K562 (cell line): ENCODE results near the gene RPUSD2. TPM values are rescaled to one million over a fixed set of nuclear protein-coding genes. Genes with fewer than 3 reads are reported as not detected.

ENCODE experiments used
- ATAC-seq: fragments of 200-7000 bp; cut with Tn5 transposase; 3 replicates; pipeline ENCODE4 v1.9.1; 2020; ENCODE audit warnings: moderate library complexity
- BruUV-seq: library from RNA; stranded (reverse); fragments of 400-500 nt; replicated peaks from 2 replicates; lab custom pipeline; 2021; lab: Mats Ljungman, UMichigan
- CTCF ChIA-PET: fragments of 300-600 bp; formaldehyde crosslinking; extraction: SDS; loops from one replicate; lab custom pipeline; 2021; ENCODE audit warnings: low intra/inter-chr PET ratio; lab: Yijun Ruan, JAX
- POLR2A ChIA-PET: fragments of 300-600, 350-650 bp; sonication (Branson Sonifier 250); formaldehyde crosslinking; extraction: SDS; loops from one replicate; lab custom pipeline; 2021; ENCODE audit warnings: antibody characterized with exemption, inconsistent platforms; lab: Yijun Ruan, JAX
- DNase-seq, 4 experiments: peaks; one replicate each; pipeline versions ENCODE4 v3.0.0 to v3.0.0-alpha.2; 2011 to 2018; ENCODE audit warnings: low spot score in 3 of 4, mixed read lengths in 3 of 4; ENCODE audit errors: extremely low read depth in 1 of 4
- FAIRE-seq: peaks from 2 replicates; lab custom pipeline; 2011; peaks lifted over from hg19 to GRCh38; lab: Jason Lieb, UNC
- H2AFZ ChIP-seq: 2 replicates; pipeline ENCODE4 v1.6.0; 2011; ENCODE audit warnings: low read depth, low read length, control low read depth, inconsistent platforms
- H3K27ac ChIP-seq: fragments of 200-600 bp; 3 replicates; pipeline ENCODE4 v1.8.0; 2011; ENCODE audit warnings: low read depth, mild to moderate bottlenecking, control low read depth, inconsistent platforms, low read length, moderate library complexity, mixed read lengths; ENCODE audit errors: extremely low read depth
- H3K27me3 ChIP-seq, 2 experiments: fragments of 300-600 bp in 1 of 2; 2 replicates in 1 of 2; 3 replicates in 1 of 2; pipeline versions ENCODE4 v1.6.0 to v1.8.0; 2011; ENCODE audit warnings: inconsistent platforms in 2 of 2, low read length in 2 of 2, mild to moderate bottlenecking in 1 of 2, mixed read lengths in 1 of 2, moderate library complexity in 1 of 2; ENCODE audit not compliant: control insufficient read depth in 2 of 2, insufficient read depth in 2 of 2
- H3K36me3 ChIP-seq: fragments of 300-600 bp; 3 replicates; pipeline ENCODE4 v1.8.0; 2011; ENCODE audit warnings: mild to moderate bottlenecking, low read length, inconsistent platforms; ENCODE audit not compliant: control insufficient read depth, insufficient read depth
- H3K4me1 ChIP-seq, 2 experiments: fragments of 200-600 bp in 1 of 2; replicated peaks in 1 of 2; 2 replicates in 1 of 2; 3 replicates in 1 of 2; pipeline versions ENCODE4 v1.5.1 to v1.8.0; 2011; ENCODE audit warnings: inconsistent platforms in 2 of 2, low read length in 2 of 2, mild to moderate bottlenecking in 1 of 2, mixed read lengths in 1 of 2, moderate library complexity in 1 of 2; ENCODE audit not compliant: control insufficient read depth in 2 of 2, insufficient read depth in 2 of 2
- H3K4me2 ChIP-seq: 2 replicates; pipeline ENCODE4 v1.6.1; 2011; ENCODE audit warnings: low read length, control low read depth, inconsistent platforms, mixed read lengths; ENCODE audit not compliant: insufficient read depth
- H3K4me3 ChIP-seq: fragments of 200-600 bp; sonication (generic), shearing (Covaris generic); 2 replicates; pipeline ENCODE4 v1.5.1; 2016; ENCODE audit warnings: control low read depth, inconsistent platforms
- H3K79me2 ChIP-seq: fragments of 200-600 bp; 3 replicates; pipeline ENCODE4 v1.8.0; 2011; ENCODE audit warnings: low read length, inconsistent platforms; ENCODE audit not compliant: control insufficient read depth, insufficient read depth
- H3K9ac ChIP-seq, 2 experiments: 2 replicates each; pipeline versions ENCODE4 v1.6.0 to v1.6.1; 2011; ENCODE audit warnings: low read depth in 2 of 2, low read length in 2 of 2, control low read depth in 1 of 2, inconsistent platforms in 1 of 2, mild to moderate bottlenecking in 1 of 2, mixed read lengths in 1 of 2; ENCODE audit not compliant: insufficient read depth in 1 of 2
- H3K9me1 ChIP-seq: one replicate; pipeline ENCODE4 v1.6.0; 2011; ENCODE audit warnings: inconsistent platforms, mild to moderate bottlenecking, low read length, moderate library complexity; ENCODE audit not compliant: control insufficient read depth, insufficient read depth
- H3K9me3 ChIP-seq: replicated peaks from 2 replicates; pipeline ENCODE4 v1.5.1; 2011; ENCODE audit warnings: low read depth, low read length, inconsistent platforms; ENCODE audit not compliant: control insufficient read depth, insufficient read depth
- H4K20me1 ChIP-seq: replicated peaks from 2 replicates; pipeline ENCODE4 v1.6.1; 2011; ENCODE audit warnings: low read length, inconsistent platforms, mixed read lengths; ENCODE audit not compliant: control insufficient read depth, insufficient read depth
- MCM5 ChIP-seq: fragments of 450-650 bp; IDR thresholded peaks from 2 replicates; pipeline ENCODE4 v1.6.1; 2016; ENCODE audit warnings: low read depth
- NEUROD1 ChIP-seq: fragments of 150-350 bp; IDR thresholded peaks from 2 replicates; pipeline ENCODE4 v1.6.1; 2014; ENCODE audit warnings: borderline replicate concordance, low read length, low read depth; ENCODE audit not compliant: partially characterized antibody
- RFX7 ChIP-seq: fragments of 250-450 bp; sonication (Bioruptor Pico); IDR thresholded peaks from 2 replicates; pipeline ENCODE4 v1.5.1; 2021; ENCODE audit warnings: mild to moderate bottlenecking
- ZBTB40 ChIP-seq, 2 experiments: fragments of 450-650 bp in 1 of 2; sonication (generic) in 1 of 2; formaldehyde crosslinking in 1 of 2; IDR thresholded peaks; 2 replicates each; pipeline versions ENCODE4 v1.7.1 to v1.9.0; 2016 to 2022; ENCODE audit warnings: inconsistent platforms in 1 of 2, mild to moderate bottlenecking in 1 of 2, missing genetic modification reagents in 1 of 2
- WGBS: fragments of 100-300 bp; shearing (Covaris generic); methylation state at CpG from one replicate; pipeline ENCODE4 v1.1.6; 2016; ENCODE audit warnings: low coverage, mixed read lengths; ENCODE audit not compliant: insufficient coverage; ENCODE audit errors: missing lambda C conversion rate; 5-methylcytosine and 5-hydroxymethylcytosine counted together
- in situ Hi-C: fragments of 300-500 bp; cut with MboI; formaldehyde crosslinking; loops from 4 replicates; pipeline ENCODE4 v1.15.0; 2018; ENCODE audit warnings: inconsistent platforms, mixed read lengths
- intact Hi-C: fragments of 100-400 bp; cut with micrococcal nuclease; formaldehyde crosslinking; loops from 2 replicates; pipeline ENCODE4 v1.14.2; 2022
- polyA plus RNA-seq, 8 experiments: library from polyadenylated mRNA; depleted of rRNA in 4 of 8; stranded (reverse) in 5 of 8; unstranded in 3 of 8; fragments of >200 nt; fragmentation: Nextera tagmentation in 2 of 8; fragmentation: Illumina TruSeq in 1 of 8; extraction: Ambion mirVana in 2 of 8; extraction: Trizol in 1 of 8; gene quantifications; 2 replicates each; pipeline versions ENCODE4 v1.2.1 to v1.2.3, GENCODE V29; 2011 to 2014; ENCODE audit warnings: inconsistent platforms in 1 of 8, missing spikeins in 1 of 8
- total RNA-seq, 7 experiments: library from RNA; depleted of rRNA in 6 of 7; stranded (reverse); fragments of >200 nt in 6 of 7; fragmentation: Illumina TruSeq in 2 of 7; extraction: Trizol in 2 of 7; gene quantifications; 2 replicates each; pipeline versions ENCODE4 v1.2.1 to v1.2.3, GENCODE V29; 2011 to 2021; ENCODE audit warnings: low replicate concordance in 1 of 7

RPUSD2 gene
- total and polyA plus RNA-seq, 9 of the 15 experiments (the other 6 are each of a cell fraction or from before 2014, with no cell fraction given) = 3.7 to 30.2 (median 14.3) TPM

DNA sequence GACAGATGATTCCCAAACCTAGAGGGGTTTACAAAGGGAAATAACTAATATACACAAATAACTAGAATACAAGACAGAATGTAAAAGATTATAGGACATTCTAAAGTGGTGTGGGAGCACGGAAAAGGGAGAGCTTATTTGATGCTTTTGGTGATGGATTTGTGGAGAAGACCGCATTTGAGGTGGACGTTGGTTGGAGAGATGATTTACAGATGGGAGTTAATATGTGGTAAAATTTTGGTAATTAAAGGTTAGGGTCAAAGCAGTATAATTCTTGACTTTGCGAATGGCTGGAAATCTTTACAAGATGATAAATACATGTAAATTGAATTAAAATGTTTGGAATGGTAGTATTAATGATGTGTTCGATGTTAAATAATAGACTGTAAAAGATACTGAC lies 26.1 kb downstream of the RPUSD2 start:
- no peak for FAIRE-seq
- peaks cover 62% of the 10 kb centered on the region for H3K79me2 ChIP-seq
- H3K9ac ChIP-seq = peak overlapping the region in 1 of 2 experiments; percentile 85; a peak in 3 of 4 replicates
- 1% methylated on average over 5 of the region's 5 CpGs for WGBS
- no peak for DNase-seq
- H3K4me3 ChIP-seq = peak overlapping the region; percentile 74
- CTCF ChIA-PET = no interaction called here
- in situ Hi-C loops = no loop called here
- H3K9me3 ChIP-seq = no peaks in the 10 kb centered on the region
- peak overlapping the region; percentile 41; the same call in 1 of the 2 replicates for H2AFZ ChIP-seq
- ATAC-seq = no peak
- peaks cover 7% of the 10 kb centered on the region; the same call in 1 of the 3 replicates for H3K36me3 ChIP-seq
- peaks cover 12 to 13% of the 10 kb centered on the region in 2 experiments; a peak in 3 of 5 replicates for H3K4me1 ChIP-seq
- no TSS peak for BruUV-seq
- H4K20me1 ChIP-seq = no peaks in the 10 kb centered on the region
- intact Hi-C loops = loop anchor here (10.0 kb wide), 2 partner anchors 170 to 300 kb away; partner anchors contain the start of genes C15orf62, GCHFR and VPS18
- no peaks in the 10 kb centered on the region for H3K9me1 ChIP-seq
- H3K27me3 ChIP-seq = no peaks in the 10 kb centered on the region
- peak overlapping the region; percentile 87 for H3K4me2 ChIP-seq
- H3K27ac ChIP-seq = peak overlapping the region; percentile 16; the same call in 1 of the 3 replicates
- POLR2A ChIA-PET = interaction anchor here (0.5 to 1.3 kb wide), 2 partner anchors 10 to 82 kb away, joined by 3 read pairs; no protein-coding TSS in a partner anchor
- TF ChIP-seq ZBTB40 (IDR thresholded peaks at IDR 0.05) (peak; percentile 30; the same call in 1 of the 2 replicates), ZBTB40 (CRISPR knock-in tag; IDR thresholded peaks at IDR 0.05) (no peak), RFX7 (CRISPR knock-in tag) (no peak), NEUROD1 (no peak), MCM5 (no peak)
